Left renal cortex interstitium (tissue), 4 donors: Measurements from ENCODE around the gene RSPRY1. TPM values are rescaled to one million over a fixed set of nuclear protein-coding genes. Genes with fewer than 3 reads are reported as not detected.

Experiments
- DNase-seq, 4 donors: peaks; one replicate each; pipeline ENCODE4 v3.0.0-alpha.2; 2013; ENCODE audit warnings: low read depth in 4 of 4, low spot score in 2 of 4, missing footprints in 1 of 4
- polyA plus RNA-seq, 4 donors: library from polyadenylated mRNA; unstranded; fragments of 120-200 nt; gene quantifications; one replicate each; pipeline ENCODE4 v1.2.1, GENCODE V29; 2013; ENCODE audit not compliant: insufficient read length in 4 of 4

Gene RSPRY1
- 10 to 100 TPM; 39.7 to 47.8 (median 43.6) TPM for polyA plus RNA-seq

DNA sequence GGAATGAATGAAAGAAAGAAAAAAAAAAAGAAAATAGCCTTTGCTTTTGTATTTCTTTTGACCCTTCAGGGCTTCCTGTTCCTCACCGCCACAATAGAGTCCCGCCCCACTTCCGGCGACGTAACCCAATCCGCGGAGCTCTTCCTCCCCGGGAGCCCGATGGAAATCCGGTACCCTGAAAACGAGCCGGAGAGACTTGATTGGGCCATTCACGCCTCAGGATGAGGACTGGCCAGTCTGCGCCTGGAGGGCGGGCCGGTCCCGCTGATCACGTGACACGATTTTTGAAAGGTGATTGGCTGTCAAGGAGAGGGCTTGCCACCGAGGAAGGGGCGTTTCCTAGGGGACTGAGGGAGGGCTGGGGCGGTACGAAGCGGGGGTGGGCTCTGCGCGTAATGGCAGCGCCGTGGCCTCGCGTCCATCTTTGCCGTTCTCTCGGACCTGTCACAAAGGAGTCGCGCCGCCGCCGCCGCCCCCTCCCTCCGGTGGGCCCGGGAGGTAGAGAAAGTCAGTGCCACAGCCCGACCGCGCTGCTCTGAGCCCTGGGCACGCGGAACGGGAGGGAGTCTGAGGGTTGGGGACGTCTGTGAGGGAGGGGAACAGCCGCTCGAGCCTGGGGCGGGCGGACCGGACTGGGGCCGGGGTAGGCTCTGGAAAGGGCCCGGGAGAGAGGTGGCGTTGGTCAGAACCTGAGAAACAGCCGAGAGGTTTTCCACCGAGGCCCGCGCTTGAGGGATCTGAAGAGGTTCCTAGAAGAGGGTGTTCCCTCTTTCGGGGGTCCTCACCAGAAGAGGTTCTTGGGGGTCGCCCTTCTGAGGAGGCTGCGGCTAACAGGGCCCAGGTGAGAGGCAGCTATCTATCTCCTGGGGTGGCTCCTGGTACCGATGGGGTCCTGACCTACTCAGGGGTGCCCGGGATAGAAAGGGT lies at the start of gene RSPRY1, which contains the start of gene PSME3IP1:
RSPRY1 (plus strand) TSS at position 385 of the 927 bp plus-strand sequence. CDS start 18,330 bp downstream, outside the sequence.
PSME3IP1 (minus strand) TSS at position 95 of the 927 bp plus-strand sequence. CDS start 12,185 bp downstream, outside the sequence.
- DNase-seq: peak; percentile 97 to 99 (median 99)

DNA sequence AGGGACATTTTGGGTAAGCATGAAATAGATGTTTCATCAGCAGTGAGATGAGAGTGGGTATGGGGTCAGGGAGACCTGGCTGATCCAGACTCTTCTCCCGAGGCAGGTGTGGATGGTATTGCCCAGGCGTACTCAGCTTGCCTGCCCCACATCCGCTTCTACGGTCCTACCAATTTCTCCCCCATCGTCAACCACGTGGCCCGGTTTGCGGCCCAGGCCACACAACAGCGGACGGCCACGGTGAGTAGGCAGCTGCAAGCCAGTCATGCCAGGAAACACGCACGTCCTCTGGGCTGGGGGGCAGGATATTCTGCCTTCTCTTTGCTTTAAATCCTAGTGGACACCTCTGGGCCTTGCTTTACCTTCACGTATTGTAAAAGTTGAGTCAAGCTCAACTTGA lies 49.1 kb upstream of the RSPRY1 start:
- DNase-seq: no peak

DNA sequence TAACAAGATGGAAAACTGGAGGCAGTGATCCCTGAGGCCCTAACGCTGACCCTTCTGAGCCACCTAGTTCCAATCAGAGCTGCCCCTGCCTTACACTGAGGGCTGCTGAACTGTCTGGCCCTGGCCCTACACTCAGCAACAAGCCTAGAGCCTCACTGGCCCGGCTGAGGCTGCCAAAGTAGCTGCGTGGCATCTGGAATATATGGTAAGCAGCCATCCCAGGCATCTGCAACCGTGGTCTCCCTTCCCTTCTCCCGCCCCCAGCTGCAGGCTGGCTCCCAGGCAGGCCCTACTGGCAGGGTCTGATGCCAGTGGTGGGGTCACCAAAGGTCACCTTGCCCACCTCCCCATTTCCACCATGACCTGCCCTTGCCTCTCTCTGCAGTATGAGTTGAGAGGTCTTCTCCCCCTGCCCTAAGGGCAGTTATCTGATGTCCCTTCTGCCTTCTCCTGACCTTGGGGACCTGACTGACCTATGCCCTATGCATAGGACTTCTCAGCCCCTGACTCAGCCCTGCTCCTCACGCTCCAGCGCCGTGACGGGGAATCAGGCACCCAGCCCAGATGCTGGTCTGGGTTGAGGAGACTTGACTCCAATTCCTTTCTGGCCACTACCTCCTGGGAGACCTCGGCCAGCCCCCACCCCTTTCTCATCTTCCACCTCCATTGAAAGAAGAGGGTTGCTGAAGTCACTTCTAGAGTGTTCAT lies 48.4 kb upstream of the RSPRY1 start:
- no peak for DNase-seq

DNA sequence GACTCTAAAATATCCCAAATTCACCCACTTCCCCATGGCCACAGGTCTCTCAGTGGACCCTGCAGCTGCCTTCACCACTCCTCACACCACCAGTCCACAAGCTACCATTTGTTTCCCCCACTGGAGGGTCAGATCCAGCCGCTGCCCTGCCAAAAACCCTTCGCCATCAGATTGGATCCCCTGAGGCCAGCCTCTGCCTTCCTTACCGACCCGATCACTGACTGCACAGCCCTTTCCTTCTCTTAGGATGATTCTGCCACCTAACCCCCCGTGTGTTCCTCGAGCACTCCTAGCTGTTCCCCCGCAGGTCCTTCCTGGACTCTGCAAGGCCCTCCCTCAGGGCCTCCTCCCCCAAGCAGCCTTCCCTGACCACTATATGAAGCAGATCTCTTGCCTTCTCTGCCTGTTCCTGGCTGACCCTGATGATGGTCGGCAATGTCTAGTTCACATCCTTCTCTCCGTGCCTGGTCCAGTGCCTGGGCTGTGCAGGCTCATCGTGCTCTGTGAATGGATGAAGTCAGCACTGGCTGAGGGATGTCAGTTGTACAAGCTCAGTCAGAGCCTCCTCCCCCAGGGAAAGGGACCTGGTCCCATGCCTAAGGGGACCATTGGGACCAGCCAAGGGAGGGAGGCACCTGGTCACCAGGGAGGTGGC lies 47.7 kb upstream of the RSPRY1 start:
- DNase-seq: no peak

DNA sequence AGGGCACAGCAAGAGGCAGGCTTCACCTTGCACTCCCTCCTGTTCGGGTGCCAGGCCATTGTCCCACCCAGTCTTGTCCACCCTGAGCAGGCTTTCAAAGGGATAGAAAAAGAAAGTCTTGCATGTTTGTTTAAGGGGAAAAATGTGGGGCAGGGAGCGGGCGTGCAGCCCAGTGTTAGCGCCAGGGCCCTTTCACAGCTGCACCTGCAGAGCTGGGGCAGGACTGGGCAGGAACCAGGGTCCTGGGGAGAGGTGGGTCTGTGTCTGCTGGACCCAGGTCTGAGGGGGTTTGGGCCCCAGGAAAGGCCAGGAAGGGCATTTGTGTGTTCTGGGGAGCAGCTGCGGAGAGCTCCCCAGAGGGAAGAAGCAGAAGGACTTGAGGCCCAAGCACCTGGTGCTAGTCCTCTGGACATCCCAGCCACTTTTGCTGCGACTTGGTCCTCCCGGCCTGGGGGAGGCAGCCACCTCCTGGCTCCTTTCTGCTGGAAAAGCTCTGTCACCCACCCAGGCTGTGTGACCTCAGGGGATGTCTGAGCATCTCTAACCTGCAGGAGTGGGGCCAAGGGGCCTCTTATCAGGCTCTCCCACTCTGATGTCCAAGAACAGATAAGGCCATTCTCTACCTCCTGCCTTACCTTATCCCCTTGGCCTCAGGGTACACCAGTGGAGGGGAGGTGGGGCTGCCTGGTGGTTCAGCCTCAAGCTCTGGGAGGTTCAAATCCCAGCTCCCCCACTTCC lies 45.0 kb upstream of the RSPRY1 start:
- DNase-seq: no peak

DNA sequence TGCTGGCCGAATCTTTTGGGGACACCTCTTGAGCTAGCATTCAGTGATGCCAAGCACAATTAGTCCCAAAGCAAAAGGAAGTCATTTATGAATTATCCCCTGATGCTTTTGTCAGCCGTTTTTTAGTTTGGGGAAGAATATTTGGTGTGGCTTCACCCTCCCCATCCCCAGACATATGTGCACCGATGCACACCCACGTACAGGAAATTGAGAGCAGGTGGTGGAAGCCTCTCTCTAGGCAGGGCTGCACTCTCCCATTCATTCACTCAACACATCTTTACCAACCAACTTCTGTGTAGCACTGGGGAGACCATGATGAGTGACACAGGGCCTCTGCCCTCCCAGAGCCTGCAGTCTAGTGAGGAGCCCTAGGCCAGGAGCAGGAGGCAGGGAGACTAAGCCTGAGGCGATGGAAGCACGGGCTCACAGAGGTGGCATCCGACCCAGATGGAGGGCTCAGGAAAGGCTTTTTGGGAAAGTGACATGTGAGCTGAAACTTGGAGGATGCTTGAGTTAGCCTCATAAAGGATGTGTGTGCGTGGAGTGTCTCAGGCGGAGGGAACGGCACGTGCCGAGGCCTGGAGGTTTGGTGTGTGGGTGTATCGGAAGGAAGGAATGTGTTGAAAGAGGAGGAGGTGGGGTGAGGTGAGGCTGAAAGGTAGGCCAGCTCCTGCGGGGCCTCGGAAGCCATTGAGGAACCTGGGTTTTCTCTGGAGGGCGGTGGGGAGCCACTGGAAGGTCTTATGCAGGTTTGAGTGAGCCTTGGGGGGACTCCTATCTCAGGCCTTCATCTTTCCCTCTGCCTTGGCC lies 44.1 kb upstream of the RSPRY1 start:
- DNase-seq: no peak

DNA sequence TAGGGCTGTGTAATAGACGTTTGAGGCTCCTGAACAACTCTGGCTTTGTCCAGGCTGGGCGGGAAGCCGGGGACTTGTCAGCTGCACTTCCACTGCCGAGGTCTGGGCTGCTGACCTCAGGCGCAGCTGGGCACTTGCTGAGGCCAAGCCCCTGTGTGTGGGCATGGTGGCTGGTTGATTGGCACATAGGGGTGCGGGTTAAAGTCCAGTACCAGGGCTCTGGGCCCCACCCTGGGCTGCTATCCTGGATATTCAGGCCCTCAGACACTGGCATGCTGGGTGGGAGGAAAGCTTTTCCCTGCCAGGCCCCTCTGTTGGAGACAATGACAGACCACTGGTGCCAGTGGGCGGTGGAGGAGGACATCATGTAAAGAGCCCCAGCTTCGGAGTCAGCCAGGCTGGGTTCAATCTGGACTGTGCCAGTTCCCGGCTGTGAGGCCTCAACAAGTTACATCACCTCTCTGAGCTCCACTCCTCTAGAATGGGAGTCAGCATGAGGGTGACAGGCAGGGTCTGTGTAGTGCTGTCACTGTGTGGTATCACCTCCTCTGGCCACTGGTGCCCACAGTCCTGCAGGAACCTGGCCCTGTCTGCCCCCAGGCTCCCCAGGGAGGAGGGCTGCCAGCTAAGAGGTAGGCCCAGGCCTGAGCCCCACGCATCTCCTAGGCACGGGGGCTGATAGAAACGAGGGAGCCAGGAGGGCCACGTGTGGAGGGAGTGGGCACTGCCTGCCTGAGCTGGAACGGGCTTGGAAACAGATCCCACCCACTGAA lies 42.8 kb upstream of the RSPRY1 start:
- no peak for DNase-seq

DNA sequence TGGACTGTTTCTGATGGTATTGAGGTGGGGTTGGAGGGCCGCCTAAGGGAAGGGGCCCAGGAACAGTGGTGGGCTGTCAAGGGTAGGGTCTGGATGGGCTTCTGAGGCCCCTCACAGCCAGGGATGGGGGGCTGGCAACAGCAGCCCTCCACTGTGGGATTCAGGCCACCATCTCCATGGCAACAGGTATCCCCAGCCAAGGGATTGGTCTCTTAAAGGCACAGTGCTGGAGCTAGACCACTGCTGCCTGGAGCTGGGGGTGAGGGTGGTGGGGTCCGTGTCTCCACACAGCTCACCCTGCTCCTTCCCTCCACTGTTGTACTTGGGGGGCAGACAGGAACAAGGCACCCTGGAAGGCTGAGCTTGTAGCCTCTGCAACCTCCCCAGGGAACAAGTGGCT lies 42.1 kb upstream of the RSPRY1 start:
- DNase-seq: no peak

DNA sequence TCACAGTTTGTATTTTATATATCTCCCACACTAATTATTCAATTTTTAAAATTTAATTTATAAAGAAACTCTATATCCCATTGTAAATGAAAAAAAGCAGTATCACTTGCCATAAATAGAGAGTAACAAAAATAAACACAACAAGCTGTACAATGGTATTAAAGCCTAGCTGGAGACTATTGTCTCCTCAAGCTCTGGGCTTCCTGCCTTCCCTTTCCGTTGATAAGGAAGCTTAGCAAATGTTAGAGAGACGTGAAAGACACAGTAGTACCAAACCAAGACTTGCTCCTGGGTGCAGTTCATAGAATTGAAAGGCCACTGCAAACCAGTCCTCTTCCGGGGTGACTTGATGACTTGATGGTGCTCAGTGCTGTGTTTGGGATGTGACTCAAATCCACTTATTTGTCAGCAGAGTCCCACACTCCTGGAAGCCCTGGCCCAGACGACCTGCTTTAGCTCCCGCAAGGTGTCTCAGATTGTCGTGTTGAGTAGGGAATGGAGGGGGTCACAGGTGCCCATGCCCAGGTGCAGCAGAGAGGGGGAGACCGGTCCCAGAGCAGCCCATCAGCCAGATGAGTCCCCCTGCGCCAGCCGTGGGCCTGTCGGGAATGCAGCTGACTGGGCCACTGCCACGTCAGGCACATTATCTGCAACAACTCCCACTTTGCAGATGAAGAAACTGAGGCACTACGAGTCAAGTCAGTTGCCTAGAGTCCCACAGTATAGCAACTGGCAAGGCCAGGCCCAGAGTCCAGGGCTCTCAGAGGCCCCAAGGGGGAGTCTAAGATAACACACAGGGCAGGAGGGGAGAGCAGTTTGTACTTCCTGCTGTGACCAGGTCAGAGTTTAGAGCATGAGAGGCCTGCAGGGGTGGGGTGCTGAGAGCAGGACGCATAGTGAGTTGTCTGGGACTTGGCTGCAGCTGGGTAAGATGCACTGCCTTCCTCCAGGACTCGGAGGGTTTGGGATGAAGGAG lies 40.8 kb upstream of the RSPRY1 start:
- DNase-seq: no peak

DNA sequence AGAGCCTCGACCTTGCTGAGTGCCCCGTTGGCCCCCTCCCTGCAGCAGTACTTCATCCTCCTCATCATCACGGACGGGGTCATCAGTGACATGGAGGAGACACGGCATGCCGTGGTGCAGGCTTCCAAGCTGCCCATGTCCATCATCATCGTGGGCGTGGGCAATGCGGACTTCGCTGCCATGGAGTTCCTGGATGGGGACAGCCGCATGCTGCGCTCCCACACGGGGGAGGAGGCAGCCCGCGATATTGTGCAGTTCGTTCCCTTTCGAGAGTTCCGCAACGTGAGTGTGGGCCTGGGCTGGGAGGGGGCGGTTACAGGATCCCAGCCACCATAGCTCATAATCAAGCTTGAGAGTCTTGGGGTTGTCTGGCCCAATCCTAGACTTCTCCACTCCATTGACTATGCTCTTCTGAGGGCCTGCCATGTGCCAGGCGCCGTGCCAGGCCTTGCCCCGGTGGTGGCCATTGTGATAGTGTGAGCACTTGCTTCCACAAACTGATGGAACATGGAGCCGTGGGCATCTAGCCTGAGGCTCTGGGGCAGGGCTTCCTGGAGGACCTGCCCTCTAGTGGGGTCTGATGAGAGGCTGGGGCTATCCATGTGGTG lies 40.0 kb upstream of the RSPRY1 start:
- no peak for DNase-seq

DNA sequence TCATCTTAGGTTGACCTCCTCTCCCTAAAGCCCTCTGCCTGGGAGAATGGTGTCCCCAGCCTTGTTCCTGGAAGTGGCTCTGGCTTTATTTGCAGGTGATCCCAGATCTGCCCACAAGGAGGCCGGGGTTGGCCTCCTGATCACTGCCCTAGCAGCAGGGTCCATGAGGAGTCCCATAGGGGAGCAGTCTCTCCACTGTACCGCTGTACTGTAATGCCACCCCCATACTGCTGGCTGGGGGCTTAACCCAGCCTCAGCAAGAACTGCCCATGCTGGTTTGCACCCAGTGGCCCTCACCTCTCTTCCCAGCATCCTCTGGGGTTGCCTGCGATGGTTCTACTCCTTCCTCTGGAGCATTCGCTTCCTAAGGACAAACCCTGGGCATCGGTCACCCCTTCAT lies 39.4 kb upstream of the RSPRY1 start:
- no peak for DNase-seq

DNA sequence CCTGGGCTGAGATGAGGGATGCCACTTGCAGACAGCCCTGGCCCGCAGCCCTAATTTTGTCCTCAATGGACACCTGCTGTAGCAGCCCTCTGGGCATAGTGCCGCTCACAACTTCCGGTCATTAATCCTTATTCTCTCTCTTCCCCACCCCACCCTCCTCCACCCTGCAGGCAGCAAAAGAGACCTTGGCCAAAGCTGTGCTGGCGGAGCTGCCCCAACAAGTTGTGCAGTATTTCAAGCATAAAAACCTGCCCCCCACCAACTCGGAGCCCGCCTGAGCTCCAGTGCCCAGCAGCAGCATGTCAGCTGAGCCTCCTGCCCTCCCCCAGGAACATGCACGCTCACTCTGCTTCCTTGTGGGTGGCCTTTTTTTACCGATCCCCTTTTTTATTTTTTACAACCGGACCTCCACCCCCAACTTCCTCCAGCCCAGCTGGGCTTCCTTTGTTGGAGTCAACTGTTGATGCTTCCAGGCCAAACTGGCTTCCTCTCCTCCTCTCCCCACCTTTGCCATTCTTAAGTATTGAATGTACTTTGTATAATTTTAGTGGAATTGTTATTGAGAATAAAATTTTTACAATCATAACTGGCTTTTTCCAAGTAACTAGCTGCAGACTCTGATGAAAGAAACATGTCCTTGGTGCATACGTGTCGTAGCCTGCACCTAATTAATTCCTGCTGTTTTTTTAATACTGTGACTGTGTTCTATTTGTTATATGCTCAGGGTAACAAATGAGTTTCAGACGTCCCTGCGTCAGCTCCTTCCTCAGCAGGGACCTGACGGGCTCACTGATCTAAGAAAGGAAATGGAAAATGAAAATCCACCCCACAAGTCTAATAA lies 38.5 kb upstream of the RSPRY1 start:
- DNase-seq: peak in 1 of 4 donors; percentile 26

DNA sequence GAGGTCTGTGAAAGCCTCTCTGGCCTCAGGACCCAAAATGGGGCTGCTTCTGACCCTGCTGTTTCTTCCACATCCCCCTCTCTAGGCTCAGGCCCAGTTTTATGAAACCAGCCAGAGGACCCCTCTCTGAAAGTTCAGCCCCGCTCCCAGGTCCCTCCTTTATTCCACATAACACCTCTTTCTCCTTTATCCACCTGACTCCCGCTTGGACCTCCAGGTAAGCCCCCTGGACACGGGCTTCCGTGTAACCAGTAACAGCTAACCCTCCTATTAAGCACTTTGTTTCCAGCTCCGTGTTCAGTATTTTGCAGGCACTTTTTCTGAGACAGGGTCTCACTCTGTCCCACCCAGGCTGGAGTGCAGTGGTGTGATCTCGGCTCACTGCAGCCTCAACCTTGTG lies 37.6 kb upstream of the RSPRY1 start:
- no peak for DNase-seq

DNA sequence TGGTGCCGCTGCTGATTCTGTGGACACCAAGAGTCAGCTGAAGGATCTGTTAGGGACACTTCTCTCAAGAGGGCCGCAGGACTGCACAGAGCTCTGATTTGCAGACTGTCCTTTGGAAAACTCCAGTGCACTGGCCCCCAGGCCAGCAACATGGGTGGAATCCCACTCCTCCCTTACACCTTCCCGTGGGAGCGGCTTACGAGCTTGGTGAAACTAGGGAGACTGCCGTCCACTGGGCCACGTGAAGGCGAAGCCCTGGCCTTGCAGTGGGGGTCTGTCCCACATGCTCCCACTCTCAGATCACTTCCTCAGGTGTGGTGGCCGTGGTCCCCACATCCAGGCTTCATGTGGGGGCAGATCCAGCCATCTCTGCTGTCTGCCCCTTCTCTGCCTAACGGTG lies 36.7 kb upstream of the RSPRY1 start:
- DNase-seq: no peak

DNA sequence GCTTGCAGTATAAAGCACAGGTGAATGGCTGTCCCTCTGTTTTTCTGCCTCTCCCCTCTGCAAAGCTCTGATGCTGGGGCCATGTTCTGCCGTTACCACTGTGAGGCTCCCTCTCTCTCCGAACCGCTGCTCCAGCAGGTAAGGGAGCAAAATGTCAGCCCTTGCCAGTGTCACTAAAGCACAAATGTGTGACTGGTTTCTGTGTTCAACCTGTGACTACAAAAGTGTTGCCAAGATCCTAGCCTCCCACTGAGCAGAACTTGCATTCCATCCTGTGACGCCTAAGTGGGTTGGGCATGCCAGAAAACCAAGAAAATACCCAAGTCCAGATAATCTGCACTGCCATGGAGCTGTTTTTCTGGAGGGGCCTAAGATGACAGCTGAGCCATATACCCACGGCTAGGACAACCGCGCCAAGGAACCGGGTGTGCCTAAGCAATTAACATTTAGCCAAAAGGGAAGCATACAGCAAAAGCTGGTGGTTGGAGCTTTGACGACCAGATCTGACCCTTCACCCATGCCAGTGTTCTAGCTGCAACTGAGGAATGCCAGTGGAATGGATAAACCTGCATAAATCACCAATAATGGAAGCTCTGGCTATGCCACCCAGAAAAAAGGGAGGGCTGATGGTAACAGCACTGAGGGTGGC lies 35.3 kb upstream of the RSPRY1 start:
- no peak for DNase-seq

DNA sequence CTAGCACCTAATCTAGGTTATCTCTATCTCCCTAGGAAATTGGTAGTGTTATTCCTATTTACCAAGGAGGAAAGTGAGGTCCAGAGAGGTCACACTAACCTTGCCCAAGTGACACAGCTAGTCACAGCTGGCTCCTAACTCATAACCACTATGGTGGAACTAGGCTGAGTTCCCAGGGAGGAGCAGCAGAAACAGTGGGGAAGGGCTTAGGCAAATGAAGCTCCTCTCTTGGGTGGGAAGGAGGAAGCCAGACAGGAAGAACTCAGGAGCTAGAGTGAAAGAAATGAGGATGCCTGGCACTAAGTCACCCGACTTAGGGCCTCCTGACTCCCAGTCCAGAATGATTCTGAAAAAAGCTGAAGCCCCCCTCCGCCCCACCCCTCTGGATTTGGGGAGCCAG lies 34.8 kb upstream of the RSPRY1 start:
- DNase-seq: no peak
